ENCODE measurements around the gene CPB2. TPM values are rescaled to one million over a fixed set of nuclear protein-coding genes. Genes with fewer than 3 reads are reported as not detected.

The CPB2 gene
- total RNA-seq, 2 experiments from 2014 or later: not detected

GRCh38 chr13:46008631-46009030 is 96.2 kb downstream of the CPB2 start:
- Mint-ChIP-seq H3K27ac (no peak overlapping the region), H3K4me3 (no peak overlapping the region), H3K27me3 (ENCODE audit: low read depth) (no peaks in the 10 kb centered on the region), H3K4me1 (ENCODE audit: low read depth) (no peaks in the 10 kb centered on the region), H3K36me3 (ENCODE audit: low read depth) (peaks cover 20% of the 10 kb centered on the region), H3K9me3 (ENCODE audit: insufficient read depth) (no peaks in the 10 kb centered on the region)
- ChIA-PET POLR2A (interaction anchor here (1.0 kb wide), 1 partner anchor 43 kb away, joined by 3 read pairs; no protein-coding TSS in a partner anchor), CTCF (no interaction called here)
- no peak for ATAC-seq
- no peak for DNase-seq

GRCh38 chr13:46006688-46007452 is 98.0 kb downstream of the CPB2 start:
- Mint-ChIP-seq H3K4me1 (ENCODE audit: low read depth) (peaks cover 4% of the 10 kb centered on the region), H3K36me3 (ENCODE audit: low read depth) (peaks cover 33% of the 10 kb centered on the region), H3K27ac (no peak overlapping the region), H3K4me3 (no peak overlapping the region), H3K9me3 (ENCODE audit: insufficient read depth) (no peaks in the 10 kb centered on the region), H3K27me3 (ENCODE audit: low read depth) (no peaks in the 10 kb centered on the region)
- ChIA-PET CTCF (no interaction called here), POLR2A (no interaction called here)
- no peak for ATAC-seq
- no peak for DNase-seq

GRCh38 chr13:46004491-46004890 is 100.3 kb downstream of the CPB2 start:
- DNase-seq: no peak
- no peak for ATAC-seq
- peaks cover 4% of the 10 kb centered on the region for H3K4me1 Mint-ChIP-seq (ENCODE audit: low read depth)
- no peak overlapping the region for H3K27ac Mint-ChIP-seq
- H3K36me3 Mint-ChIP-seq (ENCODE audit: low read depth): peaks cover 45% of the 10 kb centered on the region
- ChIA-PET CTCF (no interaction called here), POLR2A (no interaction called here)
- no peaks in the 10 kb centered on the region for H3K27me3 Mint-ChIP-seq (ENCODE audit: low read depth)
- no peaks in the 10 kb centered on the region for H3K9me3 Mint-ChIP-seq (ENCODE audit: insufficient read depth)
- no peak overlapping the region for H3K4me3 Mint-ChIP-seq

Other genes with a start within 250 kb of the CPB2 start
- 10 to 100 TPM; 38.9 to 42.0 TPM for gene ZC3H13, start 52.3 kb downstream of the CPB2 start, total RNA-seq
- 1,000 to 10,000 TPM; 1,296 to 1,321 TPM for gene LCP1, start 77.1 kb upstream of the CPB2 start, total RNA-seq
- 1 to 10 TPM; 1.7 to 2.2 TPM for gene LRRC63, start 106.9 kb upstream of the CPB2 start, total RNA-seq